ENCODE measurements around the gene TRIM10. TPM values are rescaled to one million over a fixed set of nuclear protein-coding genes. Genes with fewer than 3 reads are reported as not detected.

TRIM10 gene
- total RNA-seq, 4 donors from 2014 or later = 0.20 to 19.8 (median 3.7) TPM

- Histone ChIP-seq H3K9me3 (no peaks in the 10 kb centered on the region), H3K4me1 (peaks cover 0 to 31% (median 23%) of the 10 kb centered on the region in 4 donors), H3K27me3 (peaks cover 16% of the 10 kb centered on the region), H3K36me3 (no peaks in the 10 kb centered on the region), H3K4me3 (no peak overlapping the region), H3K27ac (no peak overlapping the region)
- no peak for TF ChIP-seq POLR2A (IDR thresholded peaks at IDR 0.05)
- TF ChIP-seq CTCF (IDR thresholded peaks at IDR 0.05) = peak in 1 of 5 experiments; percentile 10
- TF ChIP-seq POLR2AphosphoS5 (IDR thresholded peaks at IDR 0.05) = no peak
- DNase-seq = no peak
- 72 to 73% methylated on average over 4 to 6 of the region's 6 CpGs for WGBS, 2 donors (ENCODE audit: low coverage in 1 of 2)
- in situ Hi-C loops (cut with MboI; ENCODE audit: low pct_ligation_motif_present in 1 of 4, low pct_unique_long_range_greater_than_20kb in 1 of 4, low sequenced_read_pairs in 3 of 4) (no loop called here), intact Hi-C loops (cut with DNase I; ENCODE audit: low total_unique reads) (no loop called here)
Observed at GRCh38 chr6:30116724-30117123, 44.3 kb downstream of the TRIM10 start.

GRCh38 chr6:30113841-30114240, 47.2 kb downstream of the TRIM10 start:
- H3K36me3 ChIP-seq = no peaks in the 10 kb centered on the region
- WGBS, 2 donors (ENCODE audit: low coverage in 1 of 2) = 74% methylated on average over 1 of the region's 1 CpG; no CpG with 5 or more reads in 1 of the 2 donors
- peak overlapping the region; percentile 51 to 75 (median 58) for H3K27ac ChIP-seq
- no peaks in the 10 kb centered on the region for H3K9me3 ChIP-seq
- in situ Hi-C loops (cut with MboI; ENCODE audit: low pct_ligation_motif_present in 1 of 4, low pct_unique_long_range_greater_than_20kb in 1 of 4, low sequenced_read_pairs in 3 of 4) (no loop called here), intact Hi-C loops (cut with DNase I; ENCODE audit: low total_unique reads) (no loop called here)
- no peak for DNase-seq
- H3K4me1 ChIP-seq = peaks cover 0 to 25% (median 14%) of the 10 kb centered on the region in 4 donors
- H3K4me3 ChIP-seq = no peak overlapping the region
- no peak for TF ChIP-seq POLR2A (IDR thresholded peaks at IDR 0.05)
- no peak for TF ChIP-seq CTCF (IDR thresholded peaks at IDR 0.05)
- TF ChIP-seq EP300 (IDR thresholded peaks at IDR 0.05; ENCODE audit: low read depth) = no peak
- TF ChIP-seq POLR2AphosphoS5 (IDR thresholded peaks at IDR 0.05) = no peak
- H3K27me3 ChIP-seq = peaks cover 34% of the 10 kb centered on the region

GRCh38 chr6:30113003-30113759, 47.8 kb downstream of the TRIM10 start, which contains the start of gene TRIM31:
Gene TRIM31 (minus strand): TSS chr6:30113090. CDS start chr6:30112805, 285 bp downstream.
- peak within 1 kb of the TSS; percentile 52 to 75 (median 58) for H3K27ac ChIP-seq
- H3K4me1 ChIP-seq = peaks cover 0 to 19% (median 14%) of the 10 kb centered on the region in 4 donors
- 40 to 49% methylated on average over 3 of the region's 3 CpGs for WGBS, 2 donors (ENCODE audit: low coverage in 1 of 2)
- H3K4me3 ChIP-seq = peak within 1 kb of the TSS in 2 of 4 donors; percentile 18 to 42
- peak; percentile 75 for TF ChIP-seq POLR2A (IDR thresholded peaks at IDR 0.05)
- no peak for TF ChIP-seq CTCF (IDR thresholded peaks at IDR 0.05)
- peak in 2 of 3 donors; percentile 78 to 87 for TF ChIP-seq POLR2AphosphoS5 (IDR thresholded peaks at IDR 0.05)
- TF ChIP-seq EP300 (IDR thresholded peaks at IDR 0.05; ENCODE audit: low read depth) = no peak
- DNase-seq = no peak
- in situ Hi-C loops (cut with MboI; ENCODE audit: low pct_ligation_motif_present in 1 of 4, low pct_unique_long_range_greater_than_20kb in 1 of 4, low sequenced_read_pairs in 3 of 4) (no loop called here), intact Hi-C loops (cut with DNase I; ENCODE audit: low total_unique reads) (no loop called here)
- no peaks in the 10 kb centered on the region for H3K36me3 ChIP-seq
- peaks cover 34% of the 10 kb centered on the region for H3K27me3 ChIP-seq
- H3K9me3 ChIP-seq = no peaks in the 10 kb centered on the region

- H3K27ac ChIP-seq = peak overlapping the region; percentile 52 to 75 (median 58)
- TF ChIP-seq EP300 (IDR thresholded peaks at IDR 0.05; ENCODE audit: low read depth) = no peak
- no peak for TF ChIP-seq CTCF (IDR thresholded peaks at IDR 0.05)
- no peak for TF ChIP-seq POLR2AphosphoS5 (IDR thresholded peaks at IDR 0.05)
- DNase-seq = no peak
- peak overlapping the region in 2 of 4 donors; percentile 18 to 42 for H3K4me3 ChIP-seq
- no peaks in the 10 kb centered on the region for H3K9me3 ChIP-seq
- intact Hi-C loops (cut with DNase I; ENCODE audit: low total_unique reads) (no loop called here), in situ Hi-C loops (cut with MboI; ENCODE audit: low pct_ligation_motif_present in 1 of 4, low pct_unique_long_range_greater_than_20kb in 1 of 4, low sequenced_read_pairs in 3 of 4) (no loop called here)
- no peaks in the 10 kb centered on the region for H3K36me3 ChIP-seq
- WGBS, 2 donors (ENCODE audit: low coverage in 1 of 2) = 38 to 77% methylated on average over 1 to 10 of the region's 10 CpGs
- peaks cover 34% of the 10 kb centered on the region for H3K27me3 ChIP-seq
- peaks cover 0 to 19% (median 14%) of the 10 kb centered on the region in 4 donors for H3K4me1 ChIP-seq
Observed at GRCh38 chr6:30112402-30112994, 48.5 kb downstream of the TRIM10 start.
